HG02642 (cell line): ENCODE data around the gene RPUSD1.
"Not testable (repeated sequence)": the region's sequence is repeated elsewhere in the genome, so short reads cannot be mapped to it uniquely, and the experiment has no call there.

ENCODE experiments used
- ATAC-seq: cut with Tn5 transposase; IDR thresholded peaks from one replicate; pipeline ENCODE4 v1.9.1; 2021; ENCODE audit warnings: mild to moderate bottlenecking; ENCODE audit not compliant: unreplicated experiment, poor library complexity

RPUSD1 gene, protein sequence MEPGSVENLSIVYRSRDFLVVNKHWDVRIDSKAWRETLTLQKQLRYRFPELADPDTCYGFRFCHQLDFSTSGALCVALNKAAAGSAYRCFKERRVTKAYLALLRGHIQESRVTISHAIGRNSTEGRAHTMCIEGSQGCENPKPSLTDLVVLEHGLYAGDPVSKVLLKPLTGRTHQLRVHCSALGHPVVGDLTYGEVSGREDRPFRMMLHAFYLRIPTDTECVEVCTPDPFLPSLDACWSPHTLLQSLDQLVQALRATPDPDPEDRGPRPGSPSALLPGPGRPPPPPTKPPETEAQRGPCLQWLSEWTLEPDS

DNA sequence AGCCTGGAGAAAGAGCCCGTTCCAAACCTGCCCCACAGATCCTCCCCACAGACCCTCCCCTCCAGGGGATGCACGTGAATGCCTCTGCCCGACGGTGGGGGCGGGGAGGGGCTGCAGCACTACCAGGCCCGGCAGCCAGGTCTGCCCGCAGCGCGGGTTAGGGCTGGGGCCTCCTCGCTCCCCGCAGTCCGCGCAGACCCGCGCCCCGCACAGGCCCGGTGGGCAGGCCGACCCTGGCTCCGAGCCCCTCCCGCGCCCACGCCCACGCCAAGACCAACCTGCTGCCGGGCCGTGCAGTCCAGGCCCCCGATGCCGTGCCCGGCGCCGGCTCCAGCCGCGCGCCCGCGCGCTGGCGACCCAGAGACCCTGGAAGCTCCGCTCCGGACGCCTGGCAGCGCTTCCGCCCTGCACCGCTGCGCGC, at the start of gene RPUSD1:
Gene RPUSD1, minus strand, starts transcription at position 404 of the 421 bp plus-strand sequence. CDS start 644 bp downstream, outside the sequence.
- ATAC-seq: peak; percentile 22

GRCh38 chr16:836822-837221, 48.6 kb upstream of the RPUSD1 start:
- ATAC-seq: not testable (repeated sequence)

- no peak for ATAC-seq
Measured at GRCh38 chr16:836221-836620, 48.0 kb upstream of the RPUSD1 start.

- ATAC-seq: no peak
Measured at GRCh38 chr16:835373-835772, 47.2 kb upstream of the RPUSD1 start.

DNA sequence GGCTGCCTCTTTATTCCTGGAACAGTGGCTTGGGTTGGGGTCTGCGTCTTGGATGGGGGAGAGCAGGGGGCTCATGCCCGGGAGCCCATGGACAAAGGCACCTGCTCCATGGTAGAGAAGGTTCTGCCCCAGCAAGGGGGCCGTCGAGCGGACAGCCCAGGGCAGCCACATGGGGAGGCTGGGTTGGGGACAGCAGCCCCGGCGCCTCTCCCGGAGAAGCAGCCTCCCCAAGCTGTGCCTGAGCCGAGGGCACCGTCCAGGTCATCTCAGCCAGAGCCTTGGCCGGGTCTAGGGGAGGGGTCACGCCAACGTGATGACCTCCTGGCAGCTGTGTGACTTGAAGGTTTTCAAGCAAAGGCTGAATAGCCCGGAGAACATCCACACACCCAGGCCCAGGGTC, 45.2 kb upstream of the RPUSD1 start:
- ATAC-seq: no peak

DNA sequence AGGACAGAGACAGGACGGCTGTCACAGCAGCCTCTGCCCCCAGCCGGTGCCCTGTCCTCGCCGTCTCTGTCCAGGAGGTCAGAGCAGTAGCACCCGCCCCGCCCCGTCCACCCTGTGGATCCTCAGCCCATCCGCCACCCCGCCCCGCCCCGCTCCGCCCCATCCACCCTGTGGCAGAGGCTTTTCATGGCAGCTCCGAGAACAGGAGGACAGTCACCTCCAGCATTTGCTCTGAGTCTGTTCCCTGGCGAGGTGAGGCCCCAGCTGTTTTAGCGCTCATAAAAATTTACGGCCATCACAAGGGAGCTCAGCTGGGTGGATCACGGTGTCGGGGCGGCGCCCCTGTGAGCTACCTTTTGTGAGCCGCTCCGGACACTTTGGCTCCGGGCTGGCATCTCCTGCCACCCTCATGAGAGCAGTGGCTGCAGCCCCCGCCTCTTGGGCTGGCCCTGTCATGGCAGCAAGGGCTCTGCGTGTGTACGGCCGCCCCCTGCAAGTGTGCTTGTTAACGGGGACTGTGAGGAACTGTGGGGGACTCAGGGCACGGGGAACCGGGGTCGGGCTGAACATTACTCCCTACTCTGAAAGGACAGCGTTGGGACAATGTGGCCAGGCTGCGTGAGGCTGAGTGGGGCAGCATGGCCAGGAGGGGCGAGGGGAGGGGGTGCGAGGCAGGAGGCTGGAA, 44.6 kb upstream of the RPUSD1 start:
- ATAC-seq: no peak

DNA sequence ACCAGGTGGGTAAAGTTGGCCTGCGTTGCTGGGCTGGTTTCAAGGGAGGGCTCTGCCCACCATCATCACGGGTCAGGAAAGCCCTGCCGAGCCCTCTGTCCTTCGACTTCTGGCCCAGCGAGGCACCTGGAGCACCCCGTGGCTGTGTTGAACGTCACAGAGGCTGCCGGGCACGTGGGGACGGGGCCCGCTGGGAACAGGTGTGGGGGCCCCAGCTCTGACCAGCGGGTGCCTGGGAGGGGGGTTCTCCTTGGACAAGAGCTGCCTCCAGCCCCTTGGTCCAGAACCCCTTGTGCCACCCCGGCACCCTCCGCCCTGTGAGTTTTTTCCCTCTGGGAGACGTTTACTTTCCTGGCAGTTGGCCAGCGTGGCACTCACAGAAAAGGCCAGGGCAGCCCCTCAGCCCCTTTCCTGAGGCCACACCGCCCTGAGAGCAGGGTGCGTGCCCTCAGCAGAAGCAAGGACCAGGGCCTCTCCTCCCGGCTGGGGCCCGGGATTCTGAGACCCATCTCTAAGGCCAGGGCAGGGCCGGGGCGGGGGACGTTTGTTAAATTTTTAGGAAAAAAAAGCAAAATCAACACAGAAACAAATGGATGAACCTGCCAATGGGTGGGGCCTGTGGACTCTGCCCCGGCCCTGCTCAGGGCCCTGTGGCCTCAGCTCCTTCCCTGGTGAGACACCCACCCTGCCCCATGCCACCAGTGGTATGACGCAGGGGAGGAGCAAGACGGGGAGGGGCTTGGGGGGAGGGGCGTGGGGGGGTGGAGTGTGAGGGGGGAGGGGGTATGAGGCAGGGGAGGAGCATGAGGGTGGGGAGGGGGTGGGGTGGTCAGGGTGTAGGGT, 43.6 kb upstream of the RPUSD1 start:
- ATAC-seq: no peak

DNA sequence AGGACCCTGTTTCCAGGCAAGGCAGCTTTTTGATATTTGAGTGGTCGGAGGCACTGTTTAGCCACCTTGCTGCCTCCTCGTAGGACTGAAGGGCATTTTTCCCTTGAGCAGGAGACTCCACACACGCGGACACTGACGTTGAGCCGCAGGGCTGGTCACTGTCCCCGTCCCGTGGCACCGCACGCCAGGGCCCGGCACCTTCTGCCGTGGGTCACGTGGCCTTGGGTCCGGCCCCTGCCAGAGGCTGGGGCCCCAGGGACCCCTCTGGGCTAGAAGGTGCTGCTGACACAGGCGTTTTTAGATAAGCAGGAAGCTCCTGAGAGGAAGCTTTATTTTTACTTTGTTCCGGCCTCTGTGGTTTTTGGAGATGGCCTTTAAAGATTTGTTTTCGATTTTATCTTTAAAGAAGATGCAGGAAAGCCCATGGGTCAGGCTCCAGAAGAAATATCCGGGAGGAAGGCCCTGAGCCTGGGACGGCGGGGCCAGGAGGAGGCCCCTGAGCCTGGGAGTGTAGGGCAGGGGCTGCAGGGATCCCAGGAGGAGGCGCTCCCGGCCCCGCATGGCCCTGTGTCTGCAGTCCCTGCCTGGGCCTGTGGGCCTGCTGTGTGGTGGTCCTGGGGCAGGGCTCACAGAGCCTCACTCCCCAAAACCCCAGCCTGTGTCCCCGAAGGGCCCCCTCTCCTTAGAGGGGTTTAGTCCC, 42.8 kb upstream of the RPUSD1 start:
- no peak for ATAC-seq

GRCh38 chr16:830107-830870, 42.1 kb upstream of the RPUSD1 start:
- ATAC-seq: no peak

- no peak for ATAC-seq
Measured at GRCh38 chr16:828891-829290, 40.7 kb upstream of the RPUSD1 start.

- ATAC-seq: no peak
Measured at GRCh38 chr16:827513-827912, 39.3 kb upstream of the RPUSD1 start.

DNA sequence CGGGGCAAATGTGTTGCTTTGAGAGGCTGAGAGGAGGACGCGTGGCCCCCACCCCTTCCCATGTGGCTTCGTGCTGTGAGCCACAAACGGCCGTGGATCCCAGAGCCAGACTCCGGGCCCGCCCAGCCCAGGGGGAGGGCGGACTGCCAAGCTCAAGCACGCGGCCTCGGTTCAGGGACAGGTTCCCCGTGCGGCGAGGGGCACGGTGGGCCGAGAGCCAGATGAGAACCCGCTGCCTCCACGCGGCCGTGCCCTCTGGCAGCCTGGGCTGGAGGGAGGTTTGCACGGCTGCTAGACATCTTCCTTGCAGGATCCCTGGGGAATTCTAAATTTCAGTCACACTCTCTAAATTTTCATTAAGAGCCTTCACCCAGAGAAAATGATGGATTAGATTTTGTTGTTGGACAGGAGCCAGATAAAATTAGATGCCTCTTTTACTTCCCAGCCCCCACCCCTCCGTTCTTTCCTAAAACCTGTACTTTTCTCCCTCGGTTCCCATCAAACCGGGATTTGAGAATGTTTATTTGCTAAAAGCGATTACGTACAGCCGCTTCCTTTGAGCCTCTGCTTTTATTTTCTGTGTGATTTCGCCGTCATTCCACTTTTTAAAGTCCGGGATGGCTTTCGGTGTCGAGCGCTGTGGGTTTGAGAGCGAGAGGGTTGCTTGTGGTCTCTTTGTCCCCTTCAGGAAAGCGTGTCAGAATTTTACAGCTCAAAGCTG, 37.3 kb upstream of the RPUSD1 start:
- ATAC-seq: no peak

DNA sequence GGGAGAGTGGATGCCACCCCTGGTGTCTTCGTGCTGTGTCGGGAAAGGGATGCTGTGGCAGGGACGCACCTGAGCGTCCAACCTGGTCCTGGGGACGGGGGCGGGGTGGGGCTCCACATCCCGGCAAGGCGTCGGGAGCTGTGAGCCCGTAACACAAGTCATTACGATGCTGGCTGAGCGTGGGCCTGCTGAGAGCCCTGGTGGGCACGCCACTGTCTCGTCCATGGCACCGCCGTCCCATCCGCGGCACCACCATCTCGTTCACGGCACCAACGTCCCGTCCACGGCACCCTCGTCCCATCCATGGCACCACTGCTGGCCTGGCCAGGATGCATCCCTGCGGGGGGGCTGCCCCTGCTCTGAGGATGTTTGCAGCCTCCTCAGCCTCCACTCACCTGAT, 36.4 kb upstream of the RPUSD1 start:
- no peak for ATAC-seq

DNA sequence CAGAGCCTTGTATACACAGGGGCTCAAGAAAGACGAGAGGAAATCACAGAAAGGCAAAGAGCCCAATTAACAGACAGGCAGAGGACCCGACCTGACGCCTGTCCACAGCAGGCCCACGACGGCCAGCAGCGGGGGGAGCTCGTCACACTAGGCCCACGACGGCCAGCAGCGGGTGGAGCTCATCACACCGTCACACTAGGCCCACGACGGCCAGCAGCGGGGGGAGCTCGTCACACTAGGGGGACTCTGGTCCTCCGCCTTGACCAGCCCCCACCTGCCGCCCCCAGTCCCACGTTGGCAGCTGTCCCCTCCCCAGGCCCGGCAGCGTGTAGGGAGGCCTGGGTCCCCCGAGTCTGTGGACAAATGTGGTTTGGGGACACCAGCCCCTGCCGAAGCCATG, 36.0 kb upstream of the RPUSD1 start:
- ATAC-seq: no peak

DNA sequence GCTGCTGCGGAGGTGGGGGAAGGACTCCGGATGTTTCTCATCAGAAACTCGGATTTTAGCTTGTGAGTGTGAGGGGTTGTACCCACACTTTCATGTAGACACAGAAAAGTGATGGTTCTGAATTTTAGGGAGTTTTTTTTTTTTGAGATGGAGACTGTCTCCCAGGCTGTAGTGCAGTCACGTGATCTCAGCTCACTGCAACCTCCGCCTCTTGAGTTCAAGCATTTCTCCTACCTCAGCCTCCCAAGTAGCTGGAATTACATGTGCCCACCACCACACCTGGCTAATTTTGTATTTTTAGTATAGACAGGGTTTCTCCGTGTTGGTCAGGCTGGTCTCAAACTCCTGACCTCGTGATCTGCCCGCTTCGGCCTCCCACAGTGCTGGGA, 34.7 kb upstream of the RPUSD1 start:
- ATAC-seq: no peak

- no peak for ATAC-seq
Measured at GRCh38 chr16:822174-822908, 34.2 kb upstream of the RPUSD1 start.

- ATAC-seq: no peak
Measured at GRCh38 chr16:821751-822150, 33.6 kb upstream of the RPUSD1 start.

DNA sequence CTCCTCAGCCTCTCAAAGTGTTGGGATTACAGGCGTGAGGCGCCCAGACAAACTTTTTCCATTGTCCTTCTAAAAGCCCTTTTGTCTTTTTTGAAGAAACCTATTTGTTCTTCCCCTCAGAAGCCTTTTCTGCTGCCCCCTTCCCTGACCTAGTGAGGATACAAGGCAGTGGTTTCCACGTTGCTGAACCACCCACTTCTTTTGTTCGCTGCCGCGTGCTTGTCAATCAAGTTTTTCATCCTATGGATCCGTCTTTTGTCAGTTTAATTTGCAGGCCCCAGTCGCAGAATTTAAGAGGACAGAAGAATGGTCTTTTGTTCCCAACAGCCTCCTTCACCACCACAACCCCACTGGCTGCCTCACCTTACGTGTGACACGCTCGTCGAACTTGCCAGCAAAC, 32.6 kb upstream of the RPUSD1 start:
- ATAC-seq: no peak

DNA sequence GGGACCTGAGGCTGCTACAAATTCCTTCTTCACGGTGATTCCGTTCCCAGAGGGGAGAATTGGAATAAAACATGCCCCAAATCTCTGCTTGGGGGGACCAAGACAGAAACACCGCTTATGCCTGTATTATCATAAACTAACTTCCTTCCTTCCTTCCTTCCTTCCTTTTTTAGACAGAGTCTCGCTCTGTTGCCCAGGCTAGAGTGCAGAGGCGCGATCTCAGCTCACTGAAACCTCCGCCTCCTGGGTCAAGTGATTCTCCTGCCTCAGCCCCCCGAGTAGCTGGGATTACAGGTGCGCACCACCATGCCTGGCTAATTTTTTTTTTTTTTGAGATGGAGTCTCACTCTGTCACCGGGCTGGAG, 31.8 kb upstream of the RPUSD1 start:
- ATAC-seq: not testable (repeated sequence)
